Kidney tubule cell (primary cell): ENCODE data around the gene STEAP3.

ENCODE experiments used
- DNase-seq: peaks from one replicate; pipeline ENCODE4 v3.0.0-alpha.2; 2018; ENCODE audit warnings: low spot score

The STEAP3 gene

DNA sequence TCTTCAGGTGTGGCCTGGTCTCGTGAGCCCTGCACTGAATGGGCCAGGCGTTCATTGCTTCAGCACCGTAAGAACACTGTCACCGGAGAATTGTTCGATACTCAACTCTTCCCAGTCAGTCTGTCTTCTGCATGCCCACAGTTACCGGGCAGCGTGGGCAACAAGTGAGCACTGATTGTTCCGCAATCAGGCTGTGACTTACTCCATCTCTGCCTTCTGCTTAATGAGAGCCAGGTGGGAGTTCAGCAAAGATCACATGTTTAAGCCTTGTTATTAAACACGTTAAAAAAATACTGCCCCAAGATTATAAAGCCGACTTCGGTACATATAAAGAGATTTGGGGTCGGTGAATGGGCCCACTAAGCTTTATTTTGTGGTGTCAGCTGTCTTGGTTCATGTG, 3.7 kb downstream of the STEAP3 start:
- no peak for DNase-seq

- no peak for DNase-seq
Observed at GRCh38 chr2:119228136-119228535, 4.5 kb downstream of the STEAP3 start.

GRCh38 chr2:119228964-119229363, 5.3 kb downstream of the STEAP3 start:
- no peak for DNase-seq

- DNase-seq = no peak
Observed at GRCh38 chr2:119229716-119230115, 6.1 kb downstream of the STEAP3 start.

GRCh38 chr2:119230219-119231185, 6.9 kb downstream of the STEAP3 start:
- no peak for DNase-seq

- DNase-seq = peak; percentile 65
Observed at GRCh38 chr2:119231975-119232665, 8.5 kb downstream of the STEAP3 start.

DNA sequence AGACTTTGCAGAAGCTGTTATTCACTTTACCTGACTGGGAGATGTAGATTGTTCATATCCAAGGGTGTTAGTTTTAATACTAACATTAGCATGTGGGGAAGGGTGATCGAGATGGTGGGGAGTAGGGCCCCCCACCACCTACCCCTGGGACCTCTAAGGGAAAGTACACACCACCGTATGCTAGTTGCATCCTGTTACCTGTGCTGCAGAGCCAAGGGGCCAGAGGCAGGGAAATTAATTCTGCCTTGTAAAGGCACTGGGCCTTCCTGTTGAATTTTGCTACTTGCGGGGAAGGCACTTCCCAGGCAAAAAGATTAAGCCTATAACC, 9.0 kb downstream of the STEAP3 start:
- DNase-seq = no peak

DNA sequence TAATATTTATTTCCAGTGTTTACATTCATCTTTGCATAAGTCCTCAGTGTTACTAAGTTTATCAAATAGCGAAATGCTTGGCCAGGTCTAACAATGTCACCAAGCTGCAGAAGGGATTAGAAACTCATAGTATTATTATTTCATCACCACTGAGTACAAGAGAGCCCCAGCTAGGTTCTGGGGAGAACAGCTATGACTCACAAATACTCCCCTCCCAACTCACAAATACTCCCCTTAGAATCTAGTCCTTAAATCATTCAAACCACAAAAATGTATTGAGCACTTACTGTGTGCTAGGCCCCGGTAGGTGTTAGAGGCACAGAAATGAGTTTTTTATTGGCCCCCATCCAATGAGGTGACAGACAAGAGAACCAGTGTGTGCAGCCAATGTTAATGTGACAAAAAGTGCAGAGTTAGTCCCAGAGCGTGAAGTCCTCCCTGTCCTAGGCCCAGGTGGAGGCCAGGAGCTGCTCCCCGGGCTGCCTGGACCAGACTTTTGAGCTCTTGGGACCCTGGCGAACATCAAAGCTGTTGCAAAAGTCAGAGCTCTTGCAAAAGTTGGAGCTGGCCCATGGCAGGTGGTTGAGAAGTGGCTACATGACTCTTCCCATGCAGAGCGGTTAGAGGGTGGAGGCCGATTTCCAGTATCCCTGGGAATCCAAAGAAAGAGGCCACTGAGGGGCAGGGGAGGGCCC, 9.8 kb downstream of the STEAP3 start:
- DNase-seq = peak; percentile 63

DNA sequence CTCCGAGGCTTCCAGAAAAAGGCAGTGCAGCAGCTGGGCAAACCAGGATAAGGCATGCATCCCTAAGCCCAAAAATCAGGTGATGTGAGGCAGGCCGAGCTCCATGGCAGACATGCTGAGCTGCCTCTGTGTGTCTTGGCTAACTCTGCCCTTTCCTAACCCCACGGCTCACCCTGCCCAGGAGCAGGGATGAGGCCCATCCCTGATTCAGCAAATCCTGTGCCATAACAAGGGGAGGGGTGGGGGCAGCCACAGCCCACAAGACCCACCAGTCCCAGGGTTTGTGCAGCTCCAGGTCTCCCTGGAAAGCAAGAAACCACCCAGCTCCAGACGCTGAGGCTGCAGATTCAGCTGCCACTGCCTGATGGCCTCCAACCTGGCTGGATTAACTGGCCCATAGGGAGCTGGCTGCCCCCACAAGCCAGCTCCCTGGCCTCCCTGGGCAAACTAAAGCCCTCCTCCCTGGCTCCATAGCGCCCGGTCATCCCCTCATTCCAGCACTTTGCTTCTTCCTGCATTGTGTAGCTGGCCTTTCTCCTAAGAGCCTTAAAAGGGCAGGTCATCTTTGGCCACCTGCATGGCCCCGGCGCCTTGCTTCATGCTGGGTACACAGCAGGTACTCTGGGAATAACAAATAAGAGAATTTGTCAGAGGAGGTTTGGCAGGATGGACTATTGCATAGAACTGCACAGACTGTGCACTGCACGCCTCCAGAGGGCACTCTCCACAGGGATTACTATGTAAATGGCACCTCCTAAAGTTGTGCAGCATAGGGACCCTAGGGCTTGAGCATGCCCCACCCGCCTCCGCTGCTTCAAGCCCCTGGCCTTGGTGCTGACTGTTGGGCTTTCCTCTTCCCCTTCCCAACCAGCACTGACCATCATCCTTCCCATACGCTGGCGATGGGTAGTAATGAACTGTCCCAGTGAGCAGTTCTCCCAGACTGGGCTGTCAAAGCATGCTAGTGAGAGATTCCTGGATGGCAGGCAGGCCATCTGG, 10.7 kb downstream of the STEAP3 start:
- no peak for DNase-seq

DNA sequence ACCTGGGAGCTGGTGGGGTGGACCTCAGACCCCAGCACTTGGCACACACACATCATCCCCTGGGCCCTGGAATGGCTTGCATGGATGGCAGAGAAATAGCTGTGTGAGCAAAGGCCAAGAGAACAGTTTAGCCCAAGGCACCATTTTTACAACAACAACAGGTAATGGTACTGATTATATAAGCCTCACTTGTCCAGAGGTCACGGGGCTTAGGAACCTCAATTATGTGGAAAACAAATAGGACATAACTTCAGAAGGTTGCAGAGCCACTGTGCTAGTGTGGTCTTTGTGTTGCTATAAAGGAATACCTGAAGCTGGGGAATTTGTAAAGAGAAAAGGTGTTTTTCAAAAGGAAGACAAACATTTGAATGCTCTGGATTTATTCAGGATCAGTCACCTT, 13.2 kb downstream of the STEAP3 start:
- DNase-seq = no peak

DNA sequence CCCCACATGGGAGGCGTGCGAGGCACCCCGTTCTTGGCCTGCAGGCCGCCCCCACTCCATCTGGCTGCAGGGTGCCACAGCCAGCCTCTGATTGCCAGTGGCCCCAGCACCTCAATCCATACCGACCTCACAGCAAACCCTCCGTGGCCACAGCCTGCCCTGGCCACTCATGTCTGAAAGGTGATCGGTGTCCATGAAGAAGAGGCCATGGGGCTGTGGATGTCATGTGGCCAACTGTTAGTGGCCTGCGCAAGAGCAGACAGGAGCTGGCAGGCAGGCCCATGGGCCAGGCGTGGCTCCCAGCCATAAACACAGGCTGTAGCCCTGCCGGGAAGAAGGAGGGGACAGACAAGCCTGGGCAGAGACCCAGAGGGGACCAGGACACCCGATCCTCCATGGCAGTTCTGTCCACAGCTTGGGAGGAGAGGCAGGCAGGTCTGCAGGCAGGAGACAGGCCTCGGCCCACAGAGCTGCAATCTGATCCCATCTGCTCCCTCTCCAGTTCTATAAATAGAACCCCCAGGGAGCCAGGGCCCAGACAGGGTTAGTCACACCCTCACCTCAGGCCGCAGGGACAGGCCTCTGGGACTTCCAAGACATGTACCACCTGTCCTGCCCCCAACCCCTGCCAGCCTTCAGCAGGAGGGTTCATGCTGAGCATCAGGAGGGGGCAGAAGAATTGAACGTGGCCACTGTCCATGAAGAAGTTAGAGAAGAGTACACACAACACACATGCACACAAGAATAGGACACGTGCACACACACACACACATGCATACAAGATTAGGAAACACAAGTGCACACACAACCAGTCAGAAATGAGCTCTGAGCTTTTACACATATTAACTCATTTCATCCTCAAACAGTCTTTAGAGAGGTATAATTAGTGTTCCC, 16.9 kb downstream of the STEAP3 start:
- peak; percentile 73 for DNase-seq

DNA sequence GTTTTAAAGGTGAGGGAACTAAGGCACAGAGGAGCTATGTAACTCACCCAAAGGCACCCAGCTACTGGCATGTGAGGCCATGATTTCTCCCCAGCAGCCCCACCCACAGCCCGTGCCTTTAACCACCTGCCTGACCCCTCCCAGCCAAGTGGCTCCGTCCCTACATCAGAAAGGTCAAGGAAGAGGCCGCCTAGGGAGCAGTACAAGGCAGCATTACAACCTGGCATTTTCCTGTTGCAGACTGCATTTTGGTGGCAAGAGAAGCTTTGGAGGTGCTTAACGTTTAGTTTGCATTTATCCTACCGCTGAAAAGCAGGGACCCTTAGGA, 17.5 kb downstream of the STEAP3 start:
- DNase-seq = no peak

DNA sequence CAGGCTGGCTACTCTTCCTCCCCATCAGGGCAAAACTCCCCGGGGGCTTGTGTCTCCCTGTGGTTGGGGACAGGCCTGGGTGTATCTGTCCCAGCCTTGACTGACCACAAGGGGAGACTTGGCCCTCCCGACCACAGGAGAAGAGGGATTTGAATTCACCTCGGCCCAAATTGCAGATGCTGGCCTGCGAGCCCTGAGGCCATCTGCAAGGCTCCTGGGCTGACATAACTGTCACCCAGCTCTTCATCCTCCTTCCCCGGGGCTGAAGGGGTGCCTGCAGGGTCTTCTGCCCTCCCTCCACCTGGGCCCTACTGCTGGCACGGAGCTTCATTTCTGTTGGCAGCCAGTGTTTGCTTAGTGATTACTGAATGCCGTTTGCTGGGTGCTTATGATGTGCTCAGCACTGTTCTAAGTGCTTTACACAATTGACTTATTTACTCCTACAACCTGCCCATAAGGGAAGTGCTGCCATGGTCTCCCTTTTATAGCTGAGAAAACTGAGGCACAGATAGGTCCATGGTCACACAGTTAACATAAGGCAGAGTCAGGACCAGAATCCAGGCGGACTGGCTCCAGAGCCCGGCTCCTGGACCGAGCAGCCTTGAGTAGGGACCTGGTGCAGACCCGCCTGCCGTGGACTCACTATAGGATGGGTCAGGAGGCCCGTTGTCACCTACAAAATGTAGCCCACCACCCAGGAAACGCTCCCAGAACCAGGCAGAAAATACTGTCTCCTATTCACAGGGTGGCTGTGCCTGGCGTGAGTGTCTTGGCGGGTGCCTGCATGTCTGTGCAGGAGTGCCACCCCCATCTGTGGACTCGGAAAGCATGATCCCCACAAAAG, 18.9 kb downstream of the STEAP3 start:
- DNase-seq = no peak

- no peak for DNase-seq
Observed at GRCh38 chr2:119243621-119244020, 20.0 kb downstream of the STEAP3 start.

DNA sequence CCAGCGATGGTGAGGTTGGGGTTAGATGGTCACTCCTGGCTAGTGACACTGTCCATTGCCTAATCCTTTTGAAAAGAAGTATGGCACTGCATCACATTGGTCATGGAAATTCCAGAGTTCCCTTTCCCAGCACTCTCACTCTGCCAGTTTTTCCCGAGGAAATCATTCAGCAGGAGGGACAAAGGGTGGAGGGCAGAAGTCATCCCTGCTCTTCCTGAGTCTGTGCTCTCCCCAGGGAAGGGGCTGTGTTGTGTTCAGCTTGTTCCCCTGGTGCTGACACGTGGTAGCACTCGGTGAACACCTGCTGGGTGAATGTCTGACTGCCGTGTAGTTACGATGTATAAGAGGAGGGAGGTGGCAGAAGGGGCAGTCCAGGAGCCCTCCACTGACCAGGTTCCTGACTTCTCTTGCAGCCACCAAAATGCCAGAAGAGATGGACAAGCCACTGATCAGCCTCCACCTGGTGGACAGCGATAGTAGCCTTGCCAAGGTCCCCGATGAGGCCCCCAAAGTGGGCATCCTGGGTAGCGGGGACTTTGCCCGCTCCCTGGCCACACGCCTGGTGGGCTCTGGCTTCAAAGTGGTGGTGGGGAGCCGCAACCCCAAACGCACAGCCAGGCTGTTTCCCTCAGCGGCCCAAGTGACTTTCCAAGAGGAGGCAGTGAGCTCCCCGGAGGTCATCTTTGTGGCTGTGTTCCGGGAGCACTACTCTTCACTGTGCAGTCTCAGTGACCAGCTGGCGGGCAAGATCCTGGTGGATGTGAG, 21.6 kb downstream of the STEAP3 start:
- no peak for DNase-seq

DNA sequence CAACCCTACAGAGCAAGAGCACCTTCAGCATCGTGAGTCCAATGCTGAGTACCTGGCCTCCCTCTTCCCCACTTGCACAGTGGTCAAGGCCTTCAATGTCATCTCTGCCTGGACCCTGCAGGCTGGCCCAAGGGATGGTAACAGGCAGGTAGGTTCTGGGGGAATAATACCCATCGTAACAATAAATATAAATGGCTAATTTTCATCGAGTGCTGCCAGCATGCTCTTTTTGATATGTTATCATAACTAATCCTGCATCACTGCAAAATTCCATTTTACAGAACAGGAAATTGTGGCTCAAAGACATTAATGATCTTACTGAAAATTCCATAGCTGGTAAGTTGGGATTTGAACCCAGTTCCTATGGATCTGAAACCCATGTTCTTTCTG, 22.2 kb downstream of the STEAP3 start:
- no peak for DNase-seq

DNA sequence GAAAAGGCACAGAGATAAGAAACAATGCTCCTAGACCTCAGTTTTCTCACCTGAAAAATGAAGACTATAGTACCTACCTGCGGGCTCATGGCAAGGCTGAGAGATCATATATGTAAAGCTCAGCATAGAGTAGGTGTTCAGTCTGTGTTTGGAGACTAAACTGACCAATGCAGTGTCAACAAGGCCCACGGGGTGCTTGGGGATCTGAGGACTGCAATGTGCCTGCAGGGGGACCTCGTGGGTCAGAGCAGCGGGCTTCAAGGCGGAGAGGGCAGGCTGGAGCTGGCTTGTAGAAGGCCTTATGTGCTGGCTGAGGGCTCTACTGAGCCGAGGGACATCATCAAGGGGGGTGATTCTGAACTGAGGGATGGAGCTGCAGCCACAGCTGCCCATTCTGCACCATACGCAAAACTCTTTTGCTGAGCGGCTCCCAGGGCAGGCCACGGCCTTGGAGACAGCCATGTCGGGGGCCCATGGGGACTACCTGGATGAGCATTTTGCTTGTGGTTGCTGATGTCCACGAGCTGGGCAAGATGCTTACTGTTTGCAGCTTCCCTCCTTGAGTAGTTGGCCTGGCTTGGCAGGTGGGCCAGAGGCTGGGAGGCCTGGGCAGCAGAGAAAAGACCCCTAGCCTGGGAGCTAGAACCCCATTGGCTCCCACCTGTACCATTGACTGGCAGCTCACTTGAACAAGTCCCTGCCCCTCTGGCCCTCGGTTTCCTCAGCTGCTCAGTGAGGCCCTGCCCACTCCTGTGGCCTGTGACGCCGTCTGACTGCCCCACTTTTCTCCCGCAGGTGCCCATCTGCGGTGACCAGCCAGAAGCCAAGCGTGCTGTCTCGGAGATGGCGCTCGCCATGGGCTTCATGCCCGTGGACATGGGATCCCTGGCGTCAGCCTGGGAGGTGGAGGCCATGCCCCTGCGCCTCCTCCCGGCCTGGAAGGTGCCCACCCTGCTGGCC, 23.5 kb downstream of the STEAP3 start:
- DNase-seq = no peak

- DNase-seq = no peak
Observed at GRCh38 chr2:119247844-119248271, 24.2 kb downstream of the STEAP3 start.
